Measurements from ENCODE around the gene RAB32. TPM values are rescaled to one million over a fixed set of nuclear protein-coding genes. Genes with fewer than 3 reads are reported as not detected.

RAB32 gene
- total RNA-seq, 1 experiment from 2014 or later = 4.7 TPM

- Histone ChIP-seq H4K91ac (ENCODE audit: insufficient read length, low read depth, low read length) (no peak overlapping the region), H2BK12ac (ENCODE audit: insufficient read length, low read depth, low read length) (no peak overlapping the region), H3K79me1 (ENCODE audit: insufficient read depth, low read depth, low read length, poor library complexity, severe bottlenecking) (no peaks in the 10 kb centered on the region), H2BK15ac (ENCODE audit: low read depth, low read length) (no peak overlapping the region), H3K27me3 (ENCODE audit: insufficient read depth, low read length) (no peaks in the 10 kb centered on the region), H2BK120ac (ENCODE audit: low read depth, low read length, poor library complexity, severe bottlenecking) (no peak overlapping the region), H3T11ph (ENCODE audit: low read length) (no peak overlapping the region), H3K18ac (ENCODE audit: insufficient read length, low read depth, low read length) (no peak overlapping the region), H3K23ac (ENCODE audit: insufficient read length, low read depth, low read length) (no peak overlapping the region), H4K8ac (replicated peaks; ENCODE audit: insufficient read length, low read depth, low read length) (no peak overlapping the region), H2AFZ (ENCODE audit: low read length) (no peak overlapping the region), H2BK20ac (ENCODE audit: low read depth, low read length, poor library complexity, severe bottlenecking) (no peak overlapping the region), H3K27ac (ENCODE audit: insufficient read length, low read depth, low read length) (no peak overlapping the region), H3K79me2 (ENCODE audit: insufficient read depth, low read length) (no peaks in the 10 kb centered on the region), H4K20me1 (ENCODE audit: control insufficient read depth, insufficient read depth, insufficient read length) (no peaks in the 10 kb centered on the region), H3K4me1 (ENCODE audit: insufficient read depth, low read length) (no peaks in the 10 kb centered on the region), H3K4ac (ENCODE audit: low read depth, low read length) (no peak overlapping the region), H2AK5ac (ENCODE audit: insufficient read length, low read length) (no peak overlapping the region), H3K4me2 (ENCODE audit: insufficient read depth, insufficient read length, low read length) (no peak overlapping the region), H3K9ac (ENCODE audit: extremely low read depth, insufficient read length, low read length) (no peak overlapping the region), H4K5ac (ENCODE audit: insufficient read length, low read depth, low read length) (no peak overlapping the region), H3K9me3 (ENCODE audit: control insufficient read depth, low read depth, low read length) (no peaks in the 10 kb centered on the region), H3K14ac (ENCODE audit: insufficient read depth, low read length) (no peak overlapping the region), H3K56ac (ENCODE audit: insufficient read length, low read depth, low read length) (no peak overlapping the region), H3K23me2 (ENCODE audit: insufficient read length, low read depth, low read length, poor library complexity, severe bottlenecking) (no peaks in the 10 kb centered on the region), H2BK5ac (ENCODE audit: insufficient read length, low read length) (no peak overlapping the region)
- Mint-ChIP-seq H3K27ac (no peak overlapping the region), H3K4me1 (no peaks in the 10 kb centered on the region), H3K9me3 (no peaks in the 10 kb centered on the region), H3K36me3 (ENCODE audit: insufficient read depth in 1 of 3, low read depth in 3 of 3) (no peaks in the 10 kb centered on the region), H3K4me3 (no peak overlapping the region), H3K27me3 (ENCODE audit: low read depth) (no peaks in the 10 kb centered on the region)
- WGBS (ENCODE audit: extremely low coverage, insufficient read length, low lambda C conversion rate) = no CpG with 5 or more reads among the region's 1 CpG
- DNase-seq = no peak
- TF ChIP-seq, protein P1, sequence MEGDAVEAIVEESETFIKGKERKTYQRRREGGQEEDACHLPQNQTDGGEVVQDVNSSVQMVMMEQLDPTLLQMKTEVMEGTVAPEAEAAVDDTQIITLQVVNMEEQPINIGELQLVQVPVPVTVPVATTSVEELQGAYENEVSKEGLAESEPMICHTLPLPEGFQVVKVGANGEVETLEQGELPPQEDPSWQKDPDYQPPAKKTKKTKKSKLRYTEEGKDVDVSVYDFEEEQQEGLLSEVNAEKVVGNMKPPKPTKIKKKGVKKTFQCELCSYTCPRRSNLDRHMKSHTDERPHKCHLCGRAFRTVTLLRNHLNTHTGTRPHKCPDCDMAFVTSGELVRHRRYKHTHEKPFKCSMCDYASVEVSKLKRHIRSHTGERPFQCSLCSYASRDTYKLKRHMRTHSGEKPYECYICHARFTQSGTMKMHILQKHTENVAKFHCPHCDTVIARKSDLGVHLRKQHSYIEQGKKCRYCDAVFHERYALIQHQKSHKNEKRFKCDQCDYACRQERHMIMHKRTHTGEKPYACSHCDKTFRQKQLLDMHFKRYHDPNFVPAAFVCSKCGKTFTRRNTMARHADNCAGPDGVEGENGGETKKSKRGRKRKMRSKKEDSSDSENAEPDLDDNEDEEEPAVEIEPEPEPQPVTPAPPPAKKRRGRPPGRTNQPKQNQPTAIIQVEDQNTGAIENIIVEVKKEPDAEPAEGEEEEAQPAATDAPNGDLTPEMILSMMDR (conservative IDR thresholded peaks at IDR 0.05) = no peak
These were observed 43.8 kb downstream of the RAB32 start for GRCh38 chr6:146587459-146587858.
